OCI-LY1 (cell line): Measurements from ENCODE around the gene SMIM1.
"Not testable (repeated sequence)": the region's sequence is repeated elsewhere in the genome, so short reads cannot be mapped to it uniquely, and the experiment has no call there.

Experiments
- H2AFZ ChIP-seq: fragments of 200-600 bp; sonication (generic), shearing (Covaris generic); 2 replicates; pipeline ENCODE4 v1.6.0; 2014; ENCODE audit warnings: antibody characterized with exemption, mild to moderate bottlenecking, low read length
- H3F3A ChIP-seq: fragments of 200-600 bp; sonication (generic), shearing (Covaris generic); 2 replicates; pipeline ENCODE4 v1.6.0; 2014; ENCODE audit warnings: mild to moderate bottlenecking, antibody characterized with exemption, low read length, moderate library complexity; ENCODE audit not compliant: insufficient read depth
- H3K27ac ChIP-seq: fragments of 200-600 bp; sonication (generic); 2 replicates; pipeline ENCODE4 v1.5.1; 2014; ENCODE audit warnings: low read length, mixed run types, mild to moderate bottlenecking, low read depth; ENCODE audit not compliant: poor library complexity, severe bottlenecking
- H3K27me3 ChIP-seq: fragments of 200-600 bp; sonication (generic); 2 replicates; pipeline ENCODE4 v1.6.0; 2014; ENCODE audit warnings: antibody characterized with exemption, mild to moderate bottlenecking, low read length, moderate library complexity; ENCODE audit not compliant: insufficient read depth
- H3K36me3 ChIP-seq: fragments of 200-600 bp; sonication (generic); 2 replicates; pipeline ENCODE4 v1.6.1; 2014; ENCODE audit warnings: mild to moderate bottlenecking, antibody characterized with exemption, low read length, moderate library complexity, mixed read lengths; ENCODE audit not compliant: insufficient read depth
- H3K4me1 ChIP-seq: fragments of 200-600 bp; sonication (generic); 2 replicates; pipeline ENCODE4 v1.5.1; 2014; ENCODE audit warnings: mild to moderate bottlenecking, low read length, moderate library complexity; ENCODE audit not compliant: insufficient read depth, severe bottlenecking
- H3K4me2 ChIP-seq: fragments of 200-600 bp; sonication (generic), shearing (Covaris generic); 2 replicates; pipeline ENCODE4 v1.6.1; 2014; ENCODE audit warnings: low read length
- H3K4me3 ChIP-seq: fragments of 200-600 bp; sonication (generic); 2 replicates; pipeline ENCODE4 v1.5.1; 2014; ENCODE audit warnings: low read length, low read depth, mild to moderate bottlenecking, mixed read lengths; ENCODE audit not compliant: poor library complexity, severe bottlenecking
- H3K79me2 ChIP-seq: fragments of 200-600 bp; shearing (Covaris generic); 2 replicates; pipeline ENCODE4 v1.6.1; 2016; ENCODE audit warnings: mixed run types, low read length, mixed read lengths; ENCODE audit not compliant: insufficient read depth
- H3K9ac ChIP-seq: fragments of 200-600 bp; sonication (generic), shearing (Covaris generic); 2 replicates; pipeline ENCODE4 v1.6.1; 2014; ENCODE audit warnings: mild to moderate bottlenecking, low read length, mixed read lengths
- H3K9me2 ChIP-seq: fragments of 200-600 bp; sonication (generic), shearing (Covaris generic); 2 replicates; pipeline ENCODE4 v1.6.1; 2014; ENCODE audit warnings: low read depth, mild to moderate bottlenecking, low read length, mixed read lengths
- H3K9me3 ChIP-seq: fragments of 200-600 bp; shearing (Covaris generic); 2 replicates; pipeline ENCODE4 v1.6.1; 2014; ENCODE audit warnings: low read length, mixed read lengths
- H4K20me1 ChIP-seq: fragments of 200-600 bp; sonication (generic), shearing (Covaris generic); 2 replicates; pipeline ENCODE4 v1.6.0; 2016; ENCODE audit warnings: mild to moderate bottlenecking, low read length; ENCODE audit not compliant: insufficient read depth
- CTCF ChIP-seq: fragments of 200-600 bp; sonication (generic), shearing (Covaris generic); IDR thresholded peaks from 2 replicates; pipeline ENCODE4 v1.5.1; 2017; ENCODE audit warnings: mild to moderate bottlenecking, antibody characterized with exemption, low read length, moderate library complexity, mixed read lengths
- EZH2 ChIP-seq: fragments of 200-600 bp; sonication (generic), shearing (Covaris generic); IDR thresholded peaks from 2 replicates; pipeline ENCODE4 v1.8.0; 2017; ENCODE audit warnings: borderline replicate concordance, mixed run types, mild to moderate bottlenecking, antibody characterized with exemption, low read length, moderate library complexity, mixed read lengths

The SMIM1 gene

GRCh38 chr1:3809680-3810079 is 37.1 kb downstream of the SMIM1 start:
- no peak for TF ChIP-seq EZH2
- no peak for TF ChIP-seq CTCF
- no peaks in the 10 kb centered on the region; the same call in 1 of the 2 replicates for H3K27me3 ChIP-seq
- H3K9ac ChIP-seq, result no peak overlapping the region

GRCh38 chr1:3810149-3810761 is 37.7 kb downstream of the SMIM1 start:
- H3K9me2 ChIP-seq, H2AFZ ChIP-seq, H3K27me3 ChIP-seq, H3K4me1 ChIP-seq, H3F3A ChIP-seq, H3K79me2 ChIP-seq, H3K27ac ChIP-seq, H3K9me3 ChIP-seq, H3K4me3 ChIP-seq, H4K20me1 ChIP-seq, H3K4me2 ChIP-seq, H3K9ac ChIP-seq: not testable (repeated sequence)
- H3K36me3 ChIP-seq, result peaks cover 13% of the 10 kb centered on the region

More at GRCh38 chr1:3809680-3810079, 37.1 kb downstream of the SMIM1 start:
- Histone ChIP-seq H3K79me2 (no peaks in the 10 kb centered on the region), H3K9me2 (no peaks in the 10 kb centered on the region), H3K36me3 (peaks cover 7% of the 10 kb centered on the region; the same call in 1 of the 2 replicates), H3K4me1 (no peaks in the 10 kb centered on the region), H3K9me3 (no peaks in the 10 kb centered on the region), H2AFZ (no peak overlapping the region), H3F3A (no peaks in the 10 kb centered on the region), H4K20me1 (no peaks in the 10 kb centered on the region), H3K4me2 (no peak overlapping the region), H3K27ac (no peak overlapping the region), H3K4me3 (no peak overlapping the region)

GRCh38 chr1:3811595-3811911 is 39.0 kb downstream of the SMIM1 start:
- no peaks in the 10 kb centered on the region for H4K20me1 ChIP-seq
- H3K27ac ChIP-seq, result no peak overlapping the region
- no peaks in the 10 kb centered on the region for H3K9me3 ChIP-seq
- H2AFZ ChIP-seq, result no peak overlapping the region
- no peak overlapping the region for H3K4me3 ChIP-seq
- TF ChIP-seq EZH2 (no peak), CTCF (no peak)
- no peaks in the 10 kb centered on the region for H3K9me2 ChIP-seq
- no peaks in the 10 kb centered on the region for H3K79me2 ChIP-seq
- no peak overlapping the region for H3K9ac ChIP-seq
- no peaks in the 10 kb centered on the region for H3K4me1 ChIP-seq
- peaks cover 15% of the 10 kb centered on the region for H3K36me3 ChIP-seq
- no peaks in the 10 kb centered on the region; the same call in 1 of the 2 replicates for H3K27me3 ChIP-seq
- H3K4me2 ChIP-seq, result no peak overlapping the region
- no peaks in the 10 kb centered on the region for H3F3A ChIP-seq

- H3K9me3 ChIP-seq, result no peaks in the 10 kb centered on the region
- H2AFZ ChIP-seq, result no peak overlapping the region
- no peak overlapping the region for H3K4me3 ChIP-seq
- H3K9ac ChIP-seq, result no peak overlapping the region
- H4K20me1 ChIP-seq, result no peaks in the 10 kb centered on the region
- H3F3A ChIP-seq, result no peaks in the 10 kb centered on the region
- peaks cover 15% of the 10 kb centered on the region for H3K36me3 ChIP-seq
- TF ChIP-seq CTCF, result no peak
- TF ChIP-seq EZH2, result no peak
- no peak overlapping the region for H3K27ac ChIP-seq
- no peaks in the 10 kb centered on the region for H3K9me2 ChIP-seq
- H3K4me2 ChIP-seq, result no peak overlapping the region
- H3K4me1 ChIP-seq, result no peaks in the 10 kb centered on the region
- no peaks in the 10 kb centered on the region for H3K27me3 ChIP-seq
- H3K79me2 ChIP-seq, result no peaks in the 10 kb centered on the region
Observed at GRCh38 chr1:3814065-3814464, 41.5 kb downstream of the SMIM1 start.
